DOHH2 (cell line): ENCODE data around the gene PISD.

Experiments used
- H3F3A ChIP-seq: fragments of 200-600 bp; sonication (generic), shearing (Covaris generic); 2 replicates; pipeline ENCODE4 v1.6.0; 2016; ENCODE audit warnings: antibody characterized with exemption, mild to moderate bottlenecking; ENCODE audit not compliant: control insufficient read depth, insufficient read depth
- H3K27ac ChIP-seq: fragments of 200-600 bp; sonication (generic); 2 replicates; pipeline ENCODE4 v1.5.1; 2014; ENCODE audit warnings: low read depth, mild to moderate bottlenecking, low read length, moderate library complexity
- H3K27me3 ChIP-seq: fragments of 200-600 bp; sonication (generic); 2 replicates; pipeline ENCODE4 v1.6.1; 2014; ENCODE audit warnings: mild to moderate bottlenecking, low read length, mixed read lengths; ENCODE audit not compliant: control insufficient read depth
- H3K36me3 ChIP-seq: fragments of 200-600 bp; sonication (generic); 2 replicates; pipeline ENCODE4 v1.6.1; 2014; ENCODE audit warnings: mild to moderate bottlenecking, low read length, moderate library complexity, mixed read lengths; ENCODE audit not compliant: control insufficient read depth
- H3K4me1 ChIP-seq: fragments of 200-600 bp; sonication (generic); 2 replicates; pipeline ENCODE4 v1.6.1; 2014; ENCODE audit warnings: mild to moderate bottlenecking, low read length, mixed read lengths; ENCODE audit not compliant: control insufficient read depth
- H3K4me2 ChIP-seq: fragments of 200-600 bp; sonication (generic); 2 replicates; pipeline ENCODE4 v1.6.0; 2014; ENCODE audit warnings: mild to moderate bottlenecking, low read length, moderate library complexity
- H3K4me3 ChIP-seq: fragments of 200-600 bp; sonication (generic); 2 replicates; pipeline ENCODE4 v1.5.1; 2014; ENCODE audit warnings: mild to moderate bottlenecking, low read length, mixed read lengths
- H3K79me2 ChIP-seq: fragments of 200-600 bp; sonication (generic); 2 replicates; pipeline ENCODE4 v1.6.1; 2014; ENCODE audit warnings: mild to moderate bottlenecking, low read length, mixed read lengths; ENCODE audit not compliant: control insufficient read depth
- H3K9me2 ChIP-seq: fragments of 200-600 bp; sonication (generic); replicated peaks from 2 replicates; pipeline ENCODE4 v1.6.1; 2014; ENCODE audit warnings: mild to moderate bottlenecking, low read length, mixed read lengths; ENCODE audit not compliant: control insufficient read depth
- H3K9me3 ChIP-seq: fragments of 200-600 bp; sonication (generic); 2 replicates; pipeline ENCODE4 v1.6.1; 2014; ENCODE audit warnings: antibody characterized with exemption, low read length, mixed read lengths; ENCODE audit not compliant: control insufficient read depth, insufficient read depth
- H4K20me1 ChIP-seq: fragments of 200-600 bp; sonication (generic); 2 replicates; pipeline ENCODE4 v1.6.0; 2014; ENCODE audit warnings: low read depth, mild to moderate bottlenecking, antibody characterized with exemption, low read length, moderate library complexity; ENCODE audit not compliant: control insufficient read depth, insufficient read depth
- EZH2phosphoT487 ChIP-seq: fragments of 200-600 bp; sonication (generic); IDR thresholded peaks from 2 replicates; pipeline ENCODE4 v1.6.1; 2017; ENCODE audit warnings: borderline replicate concordance, mild to moderate bottlenecking, antibody characterized with exemption, low read length, moderate library complexity, mixed read lengths
- TF ChIP-seq, protein P1 (sequence below): fragments of 200-600 bp; sonication (generic); IDR thresholded peaks from one replicate; pipeline ENCODE4 v1.5.1; 2014; ENCODE audit warnings: antibody characterized with exemption, mild to moderate bottlenecking, low read depth, low read length; ENCODE audit not compliant: poor library complexity, severe bottlenecking

Gene PISD

DNA sequence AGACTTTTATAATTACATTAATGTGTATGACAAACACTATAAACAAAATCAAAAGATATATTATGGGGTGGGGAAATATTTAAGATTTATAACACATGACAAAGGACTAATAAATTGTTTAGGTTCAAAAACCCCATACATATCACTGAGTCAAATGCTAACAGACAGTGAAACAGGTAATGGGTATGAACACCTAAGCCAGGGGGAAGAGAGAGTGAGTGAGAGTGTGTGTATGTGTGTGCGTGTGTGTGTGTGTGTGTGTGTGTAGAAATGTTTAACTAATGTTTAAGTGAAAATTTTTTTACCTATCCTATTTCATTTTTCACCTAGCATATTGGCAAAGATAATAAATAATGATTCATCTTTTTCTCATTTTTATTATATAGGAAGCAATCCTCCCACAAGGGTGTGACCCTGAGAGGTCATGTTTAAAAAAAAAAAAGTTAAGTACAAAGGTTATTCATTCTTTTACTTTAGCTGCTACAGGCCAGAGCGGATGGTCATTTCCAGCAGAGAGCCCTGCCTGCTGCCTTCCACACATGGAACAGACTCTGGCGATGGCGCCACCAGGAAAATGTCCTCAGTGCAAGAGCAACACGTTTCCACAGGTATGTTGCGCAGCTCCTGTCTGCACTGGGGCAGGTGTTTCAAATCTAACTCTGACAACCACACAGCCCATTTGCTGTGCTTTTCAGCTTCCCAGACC is 72.9 kb downstream of the PISD start:
- Histone ChIP-seq H3K79me2 (no peaks in the 10 kb centered on the region), H3K9me2 (no peaks in the 10 kb centered on the region), H3K27ac (no peak overlapping the region), H3K9me3 (no peaks in the 10 kb centered on the region), H3K4me1 (no peaks in the 10 kb centered on the region), H3K36me3 (peaks cover 50% of the 10 kb centered on the region), H4K20me1 (no peaks in the 10 kb centered on the region), H3F3A (no peaks in the 10 kb centered on the region), H3K4me2 (no peak overlapping the region), H3K27me3 (no peaks in the 10 kb centered on the region), H3K4me3 (no peak overlapping the region)
- TF ChIP-seq, protein P1, sequence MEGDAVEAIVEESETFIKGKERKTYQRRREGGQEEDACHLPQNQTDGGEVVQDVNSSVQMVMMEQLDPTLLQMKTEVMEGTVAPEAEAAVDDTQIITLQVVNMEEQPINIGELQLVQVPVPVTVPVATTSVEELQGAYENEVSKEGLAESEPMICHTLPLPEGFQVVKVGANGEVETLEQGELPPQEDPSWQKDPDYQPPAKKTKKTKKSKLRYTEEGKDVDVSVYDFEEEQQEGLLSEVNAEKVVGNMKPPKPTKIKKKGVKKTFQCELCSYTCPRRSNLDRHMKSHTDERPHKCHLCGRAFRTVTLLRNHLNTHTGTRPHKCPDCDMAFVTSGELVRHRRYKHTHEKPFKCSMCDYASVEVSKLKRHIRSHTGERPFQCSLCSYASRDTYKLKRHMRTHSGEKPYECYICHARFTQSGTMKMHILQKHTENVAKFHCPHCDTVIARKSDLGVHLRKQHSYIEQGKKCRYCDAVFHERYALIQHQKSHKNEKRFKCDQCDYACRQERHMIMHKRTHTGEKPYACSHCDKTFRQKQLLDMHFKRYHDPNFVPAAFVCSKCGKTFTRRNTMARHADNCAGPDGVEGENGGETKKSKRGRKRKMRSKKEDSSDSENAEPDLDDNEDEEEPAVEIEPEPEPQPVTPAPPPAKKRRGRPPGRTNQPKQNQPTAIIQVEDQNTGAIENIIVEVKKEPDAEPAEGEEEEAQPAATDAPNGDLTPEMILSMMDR, result no peak
- no peak for TF ChIP-seq EZH2phosphoT487

DNA sequence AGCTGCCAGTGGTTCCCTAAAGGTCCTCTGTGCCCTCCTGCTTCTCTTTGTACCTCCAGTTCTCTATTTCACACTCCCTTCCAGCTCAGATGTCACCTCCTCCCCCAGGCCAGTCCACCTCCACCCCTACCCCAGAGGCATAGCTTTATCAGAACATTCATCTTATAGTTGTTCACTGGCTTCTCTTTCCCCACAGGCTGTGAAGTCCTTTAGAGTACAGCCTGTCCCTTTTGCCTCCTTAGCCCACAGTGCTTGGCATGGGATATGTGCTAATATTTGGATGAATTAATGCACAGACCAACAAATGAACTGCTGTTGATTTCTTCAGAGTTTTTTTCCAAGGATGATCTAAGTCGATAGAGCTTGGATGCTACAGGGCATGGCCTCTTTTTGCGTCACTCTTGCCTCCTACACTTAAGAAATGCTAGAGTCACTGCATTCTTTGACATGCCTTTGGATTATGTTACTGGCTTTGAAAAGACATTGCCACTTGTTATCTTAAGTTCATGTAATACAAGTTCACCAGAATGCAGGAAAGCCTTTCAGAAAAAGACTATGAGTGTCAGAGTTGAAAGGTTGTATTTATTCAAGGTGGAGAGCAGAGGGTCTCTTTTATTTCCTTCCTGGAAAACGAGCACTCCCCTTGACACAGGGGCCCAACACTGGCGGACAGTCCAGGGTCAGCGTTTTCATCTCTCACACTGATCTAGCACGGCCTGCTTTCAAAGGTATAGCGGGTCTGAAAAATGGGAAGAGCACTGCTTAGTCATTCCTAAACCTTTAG is 75.7 kb downstream of the PISD start:
- Histone ChIP-seq H3K27me3 (no peaks in the 10 kb centered on the region), H4K20me1 (no peaks in the 10 kb centered on the region), H3K36me3 (peaks cover 70% of the 10 kb centered on the region), H3F3A (no peaks in the 10 kb centered on the region), H3K9me2 (no peaks in the 10 kb centered on the region), H3K79me2 (no peaks in the 10 kb centered on the region), H3K4me3 (no peak overlapping the region), H3K9me3 (no peaks in the 10 kb centered on the region), H3K4me1 (peaks cover 3% of the 10 kb centered on the region; the same call in 1 of the 2 replicates), H3K27ac (no peak overlapping the region), H3K4me2 (no peak overlapping the region)
- TF ChIP-seq, protein P1, result no peak
- TF ChIP-seq EZH2phosphoT487, result no peak

DNA sequence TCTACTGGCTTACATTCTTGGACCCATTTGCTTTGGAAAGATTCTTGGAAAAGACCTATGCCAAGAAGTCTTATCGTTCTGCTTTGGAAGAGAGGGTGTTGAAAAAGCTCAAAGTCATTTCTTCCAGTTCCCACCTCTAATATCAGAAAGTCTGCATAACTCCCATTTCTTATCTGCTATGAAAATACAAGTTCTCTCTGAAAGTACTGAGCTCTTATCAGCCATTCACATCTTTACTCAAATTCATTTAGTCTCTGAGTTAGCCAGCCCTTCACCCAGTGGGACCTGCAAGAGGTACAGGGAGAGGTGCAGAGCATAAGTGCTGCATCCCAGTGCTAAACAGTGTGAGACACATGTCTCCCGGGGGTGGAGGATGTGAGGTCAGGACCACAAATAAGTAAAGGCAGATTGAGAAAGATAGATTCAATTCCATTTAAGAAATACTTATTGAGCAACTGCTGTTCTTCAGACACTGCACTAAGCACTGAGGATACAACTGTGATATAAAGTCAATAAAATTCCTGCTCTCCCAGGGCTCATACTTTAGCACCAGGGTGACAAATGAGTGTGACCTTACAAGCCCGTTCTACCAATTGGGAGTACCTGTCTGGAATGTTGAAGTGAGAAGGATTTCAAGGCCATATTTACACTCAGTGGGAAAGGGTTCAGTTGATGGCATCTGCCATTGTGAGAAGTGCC is 76.7 kb downstream of the PISD start:
- H3K79me2 ChIP-seq, result no peaks in the 10 kb centered on the region
- no peaks in the 10 kb centered on the region for H3K9me2 ChIP-seq
- no peaks in the 10 kb centered on the region for H3K27me3 ChIP-seq
- H3K4me2 ChIP-seq, result no peak overlapping the region
- H3K4me1 ChIP-seq, result peaks cover 3% of the 10 kb centered on the region; the same call in 1 of the 2 replicates
- TF ChIP-seq EZH2phosphoT487, result no peak
- TF ChIP-seq, protein P1, result no peak
- no peak overlapping the region for H3K4me3 ChIP-seq
- no peak overlapping the region for H3K27ac ChIP-seq
- H3K9me3 ChIP-seq, result no peaks in the 10 kb centered on the region
- no peaks in the 10 kb centered on the region for H4K20me1 ChIP-seq
- H3F3A ChIP-seq, result no peaks in the 10 kb centered on the region
- peaks cover 70% of the 10 kb centered on the region for H3K36me3 ChIP-seq
